H1 (cell line): ENCODE data around the gene TSPAN32. TPM values are rescaled to one million over a fixed set of nuclear protein-coding genes. Genes with fewer than 3 reads are reported as not detected.

Experiments used
- CTCF ChIA-PET: fragments of 300-600 bp; sonication (Branson Sonifier 250); formaldehyde crosslinking; loops from one replicate; lab custom pipeline; 2021; ENCODE audit not compliant: partially characterized antibody; lab: Charles Lee
- POLR2A ChIA-PET: fragments of 300-600 bp; sonication (Branson Sonifier 250); formaldehyde crosslinking; loops from one replicate; lab custom pipeline; 2021; ENCODE audit warnings: inconsistent platforms; ENCODE audit not compliant: partially characterized antibody; lab: Charles Lee
- DNase-seq, 2 experiments: peaks; one replicate each; pipeline versions ENCODE4 v3.0.0 to v3.0.0-alpha.2; 2010 to 2022; ENCODE audit warnings: low spot score in 2 of 2, low read depth in 1 of 2, mixed read lengths in 1 of 2
- FAIRE-seq: peaks from 2 replicates; lab custom pipeline; 2011; peaks lifted over from hg19 to GRCh38; lab: Jason Lieb, UNC
- H2AFZ ChIP-seq: 2 replicates; pipeline ENCODE4 v1.8.1; 2012; ENCODE audit warnings: low read length, inconsistent platforms
- H2AK5ac ChIP-seq: 2 replicates; pipeline ENCODE4 v1.6.1; 2013; ENCODE audit warnings: low read depth, low read length
- H2BK120ac ChIP-seq: replicated peaks from 2 replicates; pipeline ENCODE3; 2013; ENCODE audit warnings: low read depth, low read length, inconsistent platforms
- H2BK12ac ChIP-seq: 2 replicates; pipeline ENCODE4 v1.6.1; 2013; ENCODE audit warnings: low read depth, low read length
- H2BK15ac ChIP-seq: 2 replicates; pipeline ENCODE4 v1.6.1; 2013; ENCODE audit warnings: low read length
- H2BK20ac ChIP-seq: 2 replicates; pipeline ENCODE4 v1.6.1; 2013; ENCODE audit warnings: low read length
- H2BK5ac ChIP-seq: 2 replicates; pipeline ENCODE4 v1.6.1; 2013; ENCODE audit warnings: low read depth, low read length
- H3K14ac ChIP-seq: 2 replicates; pipeline ENCODE4 v1.6.1; 2013; ENCODE audit warnings: inconsistent platforms; ENCODE audit not compliant: insufficient read length
- H3K18ac ChIP-seq: 2 replicates; pipeline ENCODE4 v1.6.1; 2013; ENCODE audit warnings: low read length; ENCODE audit errors: extremely low read depth
- H3K23ac ChIP-seq: 2 replicates; pipeline ENCODE4 v1.6.1; 2013; ENCODE audit warnings: inconsistent platforms; ENCODE audit not compliant: insufficient read length
- H3K23me2 ChIP-seq: 2 replicates; pipeline ENCODE4 v1.6.1; 2013; ENCODE audit warnings: low read depth, low read length
- H3K27ac ChIP-seq: 2 replicates; pipeline ENCODE4 v1.6.1; 2011; ENCODE audit warnings: low read depth, low read length, inconsistent platforms
- H3K27me3 ChIP-seq, 4 experiments: replicated peaks in 1 of 4; 1 replicate in 1 of 4; 2 replicates in 3 of 4; pipeline versions ENCODE4 v1.6.1 to v1.8.1; 2011 to 2013; ENCODE audit warnings: low read length in 3 of 4, mild to moderate bottlenecking in 3 of 4, inconsistent platforms in 2 of 4, mixed read lengths in 2 of 4, moderate library complexity in 1 of 4; ENCODE audit not compliant: control insufficient read depth in 3 of 4, insufficient read depth in 3 of 4; ENCODE audit errors: extremely low read depth in 1 of 4
- H3K36me3 ChIP-seq, 4 experiments: 2 replicates each; pipeline versions ENCODE4 v1.6.1 to v1.8.1; 2011 to 2013; ENCODE audit warnings: mild to moderate bottlenecking in 4 of 4, low read length in 3 of 4, moderate library complexity in 2 of 4, control low read depth in 1 of 4, inconsistent platforms in 1 of 4; ENCODE audit not compliant: insufficient read depth in 4 of 4, control insufficient read depth in 2 of 4
- H3K4ac ChIP-seq: replicated peaks from 2 replicates; pipeline ENCODE3; 2013; ENCODE audit warnings: low read length, low read depth, mixed read lengths, inconsistent platforms; ENCODE audit not compliant: insufficient read length
- H3K4me1 ChIP-seq, 4 experiments: replicated peaks in 1 of 4; 1 replicate in 1 of 4; 2 replicates in 3 of 4; pipeline versions ENCODE4 v1.6.1 to v1.8.1; 2011 to 2013; ENCODE audit warnings: low read length in 3 of 4, inconsistent platforms in 2 of 4, mixed read lengths in 1 of 4; ENCODE audit not compliant: insufficient read depth in 4 of 4, control insufficient read depth in 3 of 4
- H3K4me2 ChIP-seq, 2 experiments: 2 replicates each; pipeline versions ENCODE4 v1.6.1 to v1.8.1; 2011 to 2013; ENCODE audit warnings: low read depth in 2 of 2, low read length in 2 of 2, control low read depth in 1 of 2, inconsistent platforms in 1 of 2, mild to moderate bottlenecking in 1 of 2; ENCODE audit not compliant: insufficient read depth in 1 of 2
- H3K4me3 ChIP-seq, 4 experiments: fragments of 200-600, 300-600 bp in 1 of 4; sonication (generic), shearing (Covaris generic), sonication (Bioruptor Twin) in 1 of 4; 2 replicates each; pipeline versions ENCODE4 v1.5.1 to v1.8.1; 2011 to 2016; ENCODE audit warnings: low read length in 4 of 4, low read depth in 3 of 4, control low read depth in 2 of 4, inconsistent platforms in 2 of 4, mild to moderate bottlenecking in 2 of 4, mixed read lengths in 1 of 4, moderate library complexity in 1 of 4; ENCODE audit not compliant: insufficient read depth in 2 of 4; ENCODE audit errors: extremely low read depth in 1 of 4
- H3K56ac ChIP-seq: replicated peaks from 2 replicates; pipeline ENCODE3; 2013; ENCODE audit warnings: low read depth, mild to moderate bottlenecking, mixed read lengths, low read length, inconsistent platforms; ENCODE audit not compliant: insufficient read length
- H3K79me1 ChIP-seq: 2 replicates; pipeline ENCODE4 v1.6.1; 2013; ENCODE audit warnings: low read depth, low read length, control low read depth
- H3K79me2 ChIP-seq, 2 experiments: 2 replicates each; pipeline versions ENCODE4 v1.6.1 to v1.8.1; 2012 to 2013; ENCODE audit warnings: low read length in 2 of 2, mild to moderate bottlenecking in 2 of 2, inconsistent platforms in 1 of 2; ENCODE audit not compliant: insufficient read depth in 2 of 2, control insufficient read depth in 1 of 2
- H3K9ac ChIP-seq, 4 experiments: replicated peaks in 1 of 4; 1 replicate in 1 of 4; 2 replicates in 3 of 4; pipeline versions ENCODE4 v1.6.1 to v1.8.1; 2011 to 2013; ENCODE audit warnings: low read depth in 3 of 4, low read length in 3 of 4, control low read depth in 2 of 4, mild to moderate bottlenecking in 2 of 4, moderate library complexity in 2 of 4, inconsistent platforms in 1 of 4; ENCODE audit errors: extremely low read depth in 1 of 4
- H3K9me3 ChIP-seq, 2 experiments: 2 replicates each; pipeline versions ENCODE4 v1.6.1 to v1.8.1; 2012 to 2013; ENCODE audit warnings: mild to moderate bottlenecking in 2 of 2, moderate library complexity in 2 of 2, control low read depth in 1 of 2, inconsistent platforms in 1 of 2, low read depth in 1 of 2, low read length in 1 of 2, mixed read lengths in 1 of 2; ENCODE audit not compliant: insufficient read depth in 2 of 2
- H4K20me1 ChIP-seq, 2 experiments: replicated peaks in 1 of 2; 2 replicates each; pipeline versions ENCODE3 to v1.8.1; 2011 to 2013; ENCODE audit warnings: inconsistent platforms in 2 of 2, low read length in 2 of 2, mild to moderate bottlenecking in 1 of 2; ENCODE audit not compliant: insufficient read depth in 2 of 2, control insufficient read depth in 1 of 2
- H4K5ac ChIP-seq: 2 replicates; pipeline ENCODE4 v1.6.1; 2013; ENCODE audit warnings: low read length, low read depth, mixed read lengths, inconsistent platforms; ENCODE audit not compliant: insufficient read length
- H4K8ac ChIP-seq: 2 replicates; pipeline ENCODE4 v1.8.0; 2013; ENCODE audit warnings: mild to moderate bottlenecking, moderate library complexity, low read length, inconsistent platforms; ENCODE audit not compliant: insufficient read depth; ENCODE audit errors: extremely low read depth
- H4K91ac ChIP-seq: replicated peaks from 2 replicates; pipeline ENCODE3; 2013; ENCODE audit warnings: low read length, mixed read lengths, inconsistent platforms; ENCODE audit not compliant: insufficient read length
- BACH1 ChIP-seq: IDR thresholded peaks from 2 replicates; pipeline ENCODE4 v1.6.1; 2012; ENCODE audit warnings: low read length, improper control_type of control experiment
- BCL11A ChIP-seq, 2 experiments: IDR thresholded peaks; one replicate each; pipeline ENCODE4 v1.6.1; 2011; ENCODE audit warnings: low read depth in 2 of 2, low read length in 2 of 2, mild to moderate bottlenecking in 2 of 2
- GABPA ChIP-seq: IDR thresholded peaks from 2 replicates; pipeline ENCODE4 v1.6.1; 2011; ENCODE audit warnings: mild to moderate bottlenecking, low read length, moderate library complexity, borderline replicate concordance; ENCODE audit not compliant: insufficient read depth
- JUND ChIP-seq: IDR thresholded peaks from 2 replicates; pipeline ENCODE4 v1.6.1; 2011; ENCODE audit warnings: mild to moderate bottlenecking, improper control_type of control experiment, low read length
- KDM1A ChIP-seq: fragments of 200-600, 300-600 bp; sonication (generic); IDR thresholded peaks from 2 replicates; pipeline ENCODE4 v1.7.1; 2016; ENCODE audit warnings: mild to moderate bottlenecking, low read length, borderline replicate concordance
- KDM5A ChIP-seq: fragments of 200-600 bp; IDR thresholded peaks from 2 replicates; pipeline ENCODE4 v1.7.1; 2012; ENCODE audit warnings: mild to moderate bottlenecking, low read length, inconsistent platforms, mixed read lengths
- MAFK ChIP-seq: IDR thresholded peaks from 2 replicates; pipeline ENCODE4 v1.6.1; 2012; ENCODE audit warnings: low read depth, mild to moderate bottlenecking, improper control_type of control experiment, low read length
- WGBS, 2 experiments: shearing (Covaris generic) in 1 of 2; methylation state at CpG; one replicate each; pipeline versions ENCODE4 v1.1.6 to v1.1.7; 2013 to 2015; ENCODE audit warnings: low lambda C conversion rate in 2 of 2, mixed read lengths in 2 of 2, inconsistent platforms in 1 of 2, low coverage in 1 of 2, missing lambda C conversion rate in 1 of 2; ENCODE audit not compliant: insufficient replicate concordance in 2 of 2, insufficient coverage in 1 of 2, insufficient read length in 1 of 2; ENCODE audit errors: extremely low coverage in 1 of 2, missing lambda C conversion rate in 1 of 2; 5-methylcytosine and 5-hydroxymethylcytosine counted together
- polyA plus RNA-seq, 7 experiments: library from polyadenylated mRNA; depleted of rRNA in 3 of 7; stranded (reverse) in 5 of 7; unstranded in 2 of 7; fragments of >200 nt in 5 of 7; fragments of 200-250 nt in 2 of 7; gene quantifications; 1 replicate in 5 of 7; 2 replicates in 1 of 7; 4 replicates in 1 of 7; pipeline versions ENCODE4 v1.2.1 to v1.2.3, GENCODE V29; 2011 to 2013; ENCODE audit warnings: missing spikeins in 2 of 7, mixed read lengths in 2 of 7
- total RNA-seq: library from RNA; stranded (reverse); fragmentation: NEBNext Ultra II Directional; extraction: Animal tissue kit (Norgen Biotek cat#: 25700); gene quantifications from 2 replicates; pipeline ENCODE4 v1.2.1, GENCODE V29; 2021
- TF ChIP-seq, protein P1 (sequence below): IDR thresholded peaks from 2 replicates; pipeline ENCODE4 v1.6.1; 2012; ENCODE audit warnings: low read length, inconsistent platforms
- TF ChIP-seq, protein P2 (sequence below), 3 experiments: IDR thresholded peaks; 1 replicate in 2 of 3; 2 replicates in 1 of 3; pipeline versions ENCODE4 v1.5.1 to v1.6.1; 2011; ENCODE audit warnings: low read length in 3 of 3, mild to moderate bottlenecking in 3 of 3, inconsistent platforms in 2 of 3, low read depth in 1 of 3, moderate library complexity in 1 of 3; ENCODE audit not compliant: insufficient read depth in 1 of 3; ENCODE audit errors: control extremely low read depth in 1 of 3

TSPAN32 gene
- total and polyA plus RNA-seq, 2 of the 8 experiments (the other 6 are each of a cell fraction or from before 2014, with no cell fraction given), result not detected

DNA sequence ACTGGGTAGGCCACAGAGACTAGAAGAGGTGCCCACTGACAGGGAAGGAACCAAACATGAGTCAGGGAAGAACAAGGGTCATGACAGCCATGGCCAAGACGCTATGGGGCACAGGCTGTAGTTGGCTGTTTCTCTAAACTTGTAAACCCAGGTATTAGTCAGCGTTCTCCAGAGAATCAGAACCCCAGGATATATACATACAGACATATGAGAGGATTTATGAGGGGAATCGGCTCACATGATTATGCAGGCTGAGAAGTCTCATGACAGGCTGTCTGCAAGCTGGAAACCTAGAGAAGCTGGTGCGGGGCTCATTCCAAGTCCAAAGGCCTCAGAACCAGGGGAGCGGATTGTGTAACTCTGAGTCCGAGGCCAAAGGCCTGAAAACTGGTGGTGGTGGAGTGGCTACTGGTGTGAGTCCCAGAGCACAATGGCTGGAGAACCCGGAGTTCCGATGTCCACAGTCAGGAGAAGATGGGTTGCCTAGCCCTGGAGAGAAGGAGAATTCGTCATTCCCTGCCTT is 45.6 kb downstream of the TSPAN32 start:
- H4K5ac ChIP-seq, result no peak overlapping the region
- H3K79me1 ChIP-seq, result no peaks in the 10 kb centered on the region; the same call in 1 of the 2 replicates
- CTCF ChIA-PET, result no interaction called here
- TF ChIP-seq BCL11A (IDR thresholded peaks at IDR 0.05; ENCODE audit: low read depth in 2 of 2, low read length in 2 of 2), result no peak
- TF ChIP-seq BACH1, result no peak
- no peak for TF ChIP-seq KDM1A
- TF ChIP-seq, protein P1, sequence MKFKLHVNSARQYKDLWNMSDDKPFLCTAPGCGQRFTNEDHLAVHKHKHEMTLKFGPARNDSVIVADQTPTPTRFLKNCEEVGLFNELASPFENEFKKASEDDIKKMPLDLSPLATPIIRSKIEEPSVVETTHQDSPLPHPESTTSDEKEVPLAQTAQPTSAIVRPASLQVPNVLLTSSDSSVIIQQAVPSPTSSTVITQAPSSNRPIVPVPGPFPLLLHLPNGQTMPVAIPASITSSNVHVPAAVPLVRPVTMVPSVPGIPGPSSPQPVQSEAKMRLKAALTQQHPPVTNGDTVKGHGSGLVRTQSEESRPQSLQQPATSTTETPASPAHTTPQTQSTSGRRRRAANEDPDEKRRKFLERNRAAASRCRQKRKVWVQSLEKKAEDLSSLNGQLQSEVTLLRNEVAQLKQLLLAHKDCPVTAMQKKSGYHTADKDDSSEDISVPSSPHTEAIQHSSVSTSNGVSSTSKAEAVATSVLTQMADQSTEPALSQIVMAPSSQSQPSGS, result no peak
- TF ChIP-seq MAFK, result no peak
- TF ChIP-seq, protein P2, sequence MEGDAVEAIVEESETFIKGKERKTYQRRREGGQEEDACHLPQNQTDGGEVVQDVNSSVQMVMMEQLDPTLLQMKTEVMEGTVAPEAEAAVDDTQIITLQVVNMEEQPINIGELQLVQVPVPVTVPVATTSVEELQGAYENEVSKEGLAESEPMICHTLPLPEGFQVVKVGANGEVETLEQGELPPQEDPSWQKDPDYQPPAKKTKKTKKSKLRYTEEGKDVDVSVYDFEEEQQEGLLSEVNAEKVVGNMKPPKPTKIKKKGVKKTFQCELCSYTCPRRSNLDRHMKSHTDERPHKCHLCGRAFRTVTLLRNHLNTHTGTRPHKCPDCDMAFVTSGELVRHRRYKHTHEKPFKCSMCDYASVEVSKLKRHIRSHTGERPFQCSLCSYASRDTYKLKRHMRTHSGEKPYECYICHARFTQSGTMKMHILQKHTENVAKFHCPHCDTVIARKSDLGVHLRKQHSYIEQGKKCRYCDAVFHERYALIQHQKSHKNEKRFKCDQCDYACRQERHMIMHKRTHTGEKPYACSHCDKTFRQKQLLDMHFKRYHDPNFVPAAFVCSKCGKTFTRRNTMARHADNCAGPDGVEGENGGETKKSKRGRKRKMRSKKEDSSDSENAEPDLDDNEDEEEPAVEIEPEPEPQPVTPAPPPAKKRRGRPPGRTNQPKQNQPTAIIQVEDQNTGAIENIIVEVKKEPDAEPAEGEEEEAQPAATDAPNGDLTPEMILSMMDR (IDR thresholded peaks at IDR 0.05; ENCODE audit: control extremely low read depth in 1 of 3, insufficient read depth in 1 of 3, low read depth in 1 of 3, low read length in 3 of 3), result no peak
- TF ChIP-seq JUND, result no peak
- no peak for TF ChIP-seq KDM5A
- no peak for TF ChIP-seq GABPA

More for the DNA sequence above, 45.6 kb downstream of the TSPAN32 start:
- H3K23me2 ChIP-seq, result no peaks in the 10 kb centered on the region
- no peaks in the 10 kb centered on the region for H4K20me1 ChIP-seq
- no peak overlapping the region for H2BK120ac ChIP-seq
- no peak overlapping the region; the same call in 1 of the 2 replicates for H2AK5ac ChIP-seq
- H3K14ac ChIP-seq, result no peak overlapping the region
- no peaks in the 10 kb centered on the region for H3K4me1 ChIP-seq
- H2BK12ac ChIP-seq, result no peak overlapping the region
- no peak for FAIRE-seq
- H3K9ac ChIP-seq, result no peak overlapping the region
- no peak overlapping the region for H4K8ac ChIP-seq
- H3K79me2 ChIP-seq, result no peaks in the 10 kb centered on the region
- no peak overlapping the region for H3K23ac ChIP-seq
- H3K27ac ChIP-seq, result no peak overlapping the region
- 79% methylated on average over 8 of the region's 9 CpGs; no CpG with 5 or more reads in 1 of the 2 experiments for WGBS, 2 experiments
- H2AFZ ChIP-seq, result no peak overlapping the region
- POLR2A ChIA-PET, result no interaction called here
- no peak overlapping the region for H2BK15ac ChIP-seq
- H4K91ac ChIP-seq, result no peak overlapping the region
- H3K4me2 ChIP-seq, result no peak overlapping the region
- no peak overlapping the region for H2BK5ac ChIP-seq
- no peaks in the 10 kb centered on the region for H3K27me3 ChIP-seq
- H3K4ac ChIP-seq, result no peak overlapping the region
- H2BK20ac ChIP-seq, result no peak overlapping the region
- H3K9me3 ChIP-seq, result peaks cover 14 to 42% of the 10 kb centered on the region in 2 experiments; a peak in 3 of 4 replicates
- H3K36me3 ChIP-seq, result no peaks in the 10 kb centered on the region
- no peak overlapping the region for H3K56ac ChIP-seq
- no peak overlapping the region for H3K4me3 ChIP-seq
- no peak for DNase-seq
- no peak overlapping the region for H3K18ac ChIP-seq
